Measurements from ENCODE around the gene MCM3AP. TPM values are rescaled to one million over a fixed set of nuclear protein-coding genes. Genes with fewer than 3 reads are reported as not detected.

MCM3AP gene
- 100 to 1,000 TPM in 1 of 4 donors, 10 to 100 TPM in 3; 65.3 to 106 (median 73.4) TPM for polyA plus RNA-seq (ENCODE audit: insufficient read length in 4 of 4)

- no peak for DNase-seq (ENCODE audit: low read depth in 4 of 4, low spot score in 3 of 4)
Measured at GRCh38 chr21:46285206-46285661, at the start of gene MCM3AP. TSS of gene MCM3AP (minus strand) at chr21:46285611. CDS start at chr21:46285286, 325 bp downstream.

GRCh38 chr21:46334351-46335140, 49.1 kb upstream of the MCM3AP start:
- no peak for DNase-seq (ENCODE audit: low read depth in 4 of 4, low spot score in 3 of 4)

GRCh38 chr21:46329796-46330195, 44.4 kb upstream of the MCM3AP start:
- no peak for DNase-seq (ENCODE audit: low read depth in 4 of 4, low spot score in 3 of 4)

GRCh38 chr21:46328151-46328550, 42.7 kb upstream of the MCM3AP start:
- no peak for DNase-seq (ENCODE audit: low read depth in 4 of 4, low spot score in 3 of 4)

GRCh38 chr21:46327711-46328110, 42.3 kb upstream of the MCM3AP start:
- DNase-seq (ENCODE audit: low read depth in 4 of 4, low spot score in 3 of 4): no peak

GRCh38 chr21:46326110-46326703, 40.8 kb upstream of the MCM3AP start:
- no peak for DNase-seq (ENCODE audit: low read depth in 4 of 4, low spot score in 3 of 4)

- no peak for DNase-seq (ENCODE audit: low read depth in 4 of 4, low spot score in 3 of 4)
Measured at GRCh38 chr21:46325073-46325912, 39.9 kb upstream of the MCM3AP start.

- DNase-seq (ENCODE audit: low read depth in 4 of 4, low spot score in 3 of 4): peak in 3 of 4 donors; percentile 69 to 74 (median 69)
Measured at GRCh38 chr21:46324390-46325072, 39.1 kb upstream of the MCM3AP start.

GRCh38 chr21:46323710-46324389, 38.4 kb upstream of the MCM3AP start, which contains the start of the genes C21orf58 and PCNT:
TSS of gene C21orf58 (minus strand) at chr21:46323870. CDS start at chr21:46322738, 1,132 bp downstream.
TSS of gene PCNT (plus strand) at chr21:46324156. CDS start at chr21:46324229, 73 bp downstream.
- peak; percentile 91 to 92 (median 91) for DNase-seq (ENCODE audit: low read depth in 4 of 4, low spot score in 3 of 4)

- DNase-seq (ENCODE audit: low read depth in 4 of 4, low spot score in 3 of 4): no peak
Measured at GRCh38 chr21:46323227-46323709, 37.9 kb upstream of the MCM3AP start.

- no peak for DNase-seq (ENCODE audit: low read depth in 4 of 4, low spot score in 3 of 4)
Measured at GRCh38 chr21:46322351-46323226, 37.2 kb upstream of the MCM3AP start.

- no peak for DNase-seq (ENCODE audit: low read depth in 4 of 4, low spot score in 3 of 4)
Measured at GRCh38 chr21:46320331-46320801, 35.0 kb upstream of the MCM3AP start.

- DNase-seq (ENCODE audit: low read depth in 4 of 4, low spot score in 3 of 4): no peak
Measured at GRCh38 chr21:46319186-46319585, 33.8 kb upstream of the MCM3AP start.

- no peak for DNase-seq (ENCODE audit: low read depth in 4 of 4, low spot score in 3 of 4)
Measured at GRCh38 chr21:46318464-46318845, 33.0 kb upstream of the MCM3AP start.

- no peak for DNase-seq (ENCODE audit: low read depth in 4 of 4, low spot score in 3 of 4)
Measured at GRCh38 chr21:46317710-46318463, 32.5 kb upstream of the MCM3AP start.

- no peak for DNase-seq (ENCODE audit: low read depth in 4 of 4, low spot score in 3 of 4)
Measured at GRCh38 chr21:46316708-46317324, 31.4 kb upstream of the MCM3AP start.

- no peak for DNase-seq (ENCODE audit: low read depth in 4 of 4, low spot score in 3 of 4)
Measured at GRCh38 chr21:46314441-46315020, 29.1 kb upstream of the MCM3AP start.
